Measurements from ENCODE around the gene TAAR9. TPM values are rescaled to one million over a fixed set of nuclear protein-coding genes. Genes with fewer than 3 reads are reported as not detected.
"Not testable (repeated sequence)": the region's sequence is repeated elsewhere in the genome, so short reads cannot be mapped to it uniquely, and the experiment has no call there.

Gene TAAR9
- total RNA-seq, 1 donor from 2014 or later = not detected

- Mint-ChIP-seq H3K4me1 (ENCODE audit: low read depth, unreplicated experiment) (no peaks in the 10 kb centered on the region), H3K36me3 (ENCODE audit: unreplicated experiment) (no peaks in the 10 kb centered on the region), H3K9me3 (ENCODE audit: unreplicated experiment) (no peaks in the 10 kb centered on the region), H3K27ac (ENCODE audit: unreplicated experiment) (no peak overlapping the region), H3K4me3 (ENCODE audit: unreplicated experiment) (no peak overlapping the region), H3K27me3 (ENCODE audit: unreplicated experiment) (peaks cover 3% of the 10 kb centered on the region)
- no peak for TF ChIP-seq CTCF (IDR thresholded peaks at IDR 0.05; ENCODE audit: partially characterized antibody, unreplicated experiment)
- no peak for DNase-seq
Observed at GRCh38 chr6:132526461-132526860, 11.6 kb upstream of the TAAR9 start.

- H3K36me3 Mint-ChIP-seq (ENCODE audit: unreplicated experiment) = no peaks in the 10 kb centered on the region
Observed at GRCh38 chr6:132527791-132528190, 10.3 kb upstream of the TAAR9 start.

GRCh38 chr6:132530293-132530974 is 7.6 kb upstream of the TAAR9 start:
- Mint-ChIP-seq H3K27ac (ENCODE audit: unreplicated experiment) (no peak overlapping the region), H3K4me1 (ENCODE audit: low read depth, unreplicated experiment) (no peaks in the 10 kb centered on the region)

More at GRCh38 chr6:132527791-132528190, 10.3 kb upstream of the TAAR9 start:
- Mint-ChIP-seq H3K27me3 (ENCODE audit: unreplicated experiment) (peaks cover 3% of the 10 kb centered on the region), H3K9me3 (ENCODE audit: unreplicated experiment) (no peaks in the 10 kb centered on the region), H3K4me3 (ENCODE audit: unreplicated experiment) (no peak overlapping the region), H3K27ac (ENCODE audit: unreplicated experiment) (no peak overlapping the region), H3K4me1 (ENCODE audit: low read depth, unreplicated experiment) (no peaks in the 10 kb centered on the region)
- no peak for TF ChIP-seq CTCF (IDR thresholded peaks at IDR 0.05; ENCODE audit: partially characterized antibody, unreplicated experiment)
- no peak for DNase-seq

GRCh38 chr6:132534546-132534945 is 3.5 kb upstream of the TAAR9 start:
- not testable (repeated sequence) for H3K36me3 Mint-ChIP-seq (ENCODE audit: unreplicated experiment); H3K4me3 Mint-ChIP-seq (ENCODE audit: unreplicated experiment); H3K9me3 Mint-ChIP-seq (ENCODE audit: unreplicated experiment); H3K27me3 Mint-ChIP-seq (ENCODE audit: unreplicated experiment); H3K27ac Mint-ChIP-seq (ENCODE audit: unreplicated experiment); H3K4me1 Mint-ChIP-seq (ENCODE audit: low read depth, unreplicated experiment); DNase-seq

More at GRCh38 chr6:132530293-132530974, 7.6 kb upstream of the TAAR9 start:
- H3K4me3 Mint-ChIP-seq (ENCODE audit: unreplicated experiment) = no peak overlapping the region
- peak; percentile 57 for DNase-seq
- peaks cover 4% of the 10 kb centered on the region for H3K9me3 Mint-ChIP-seq (ENCODE audit: unreplicated experiment)
- peaks cover 6% of the 10 kb centered on the region for H3K36me3 Mint-ChIP-seq (ENCODE audit: unreplicated experiment)
- H3K27me3 Mint-ChIP-seq (ENCODE audit: unreplicated experiment) = peaks cover 3% of the 10 kb centered on the region
- TF ChIP-seq CTCF (IDR thresholded peaks at IDR 0.05; ENCODE audit: partially characterized antibody, unreplicated experiment) = peak; percentile 94

DNA sequence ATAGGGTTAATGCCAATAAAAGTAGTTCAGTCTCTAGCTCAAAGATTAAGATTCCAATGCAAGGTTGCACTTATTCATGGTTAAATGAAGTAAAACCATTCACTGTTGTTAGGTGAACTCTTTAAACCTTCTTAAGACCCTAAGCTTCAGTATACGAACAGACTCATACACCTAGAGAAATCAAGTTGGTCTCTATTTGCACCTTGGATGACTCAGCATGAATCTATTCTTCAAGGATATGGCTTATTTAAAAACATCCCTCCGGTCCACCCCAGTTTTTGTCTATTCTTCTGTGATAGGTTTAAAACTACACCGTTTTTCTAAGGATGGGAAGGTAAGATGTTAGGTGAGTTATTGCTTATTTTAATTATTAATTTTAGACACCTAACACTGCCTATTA is 932 bp upstream of the TAAR9 start:
- Mint-ChIP-seq H3K4me3 (ENCODE audit: unreplicated experiment) (no peak overlapping the region), H3K36me3 (ENCODE audit: unreplicated experiment) (peaks cover 9% of the 10 kb centered on the region), H3K9me3 (ENCODE audit: unreplicated experiment) (peaks cover 4% of the 10 kb centered on the region), H3K4me1 (ENCODE audit: low read depth, unreplicated experiment) (no peaks in the 10 kb centered on the region), H3K27me3 (ENCODE audit: unreplicated experiment) (no peaks in the 10 kb centered on the region), H3K27ac (ENCODE audit: unreplicated experiment) (no peak overlapping the region)
- no peak for TF ChIP-seq CTCF (IDR thresholded peaks at IDR 0.05; ENCODE audit: partially characterized antibody, unreplicated experiment)
- no peak for DNase-seq
